ENCODE data around the gene NF2. TPM values are rescaled to one million over a fixed set of nuclear protein-coding genes. Genes with fewer than 3 reads are reported as not detected.

Gene NF2
- total and polyA plus RNA-seq, 10 of the 15 experiments (the other 5 are each of a cell fraction or from before 2014, with no cell fraction given): 2.2 to 49.8 (median 22.5) TPM

DNA sequence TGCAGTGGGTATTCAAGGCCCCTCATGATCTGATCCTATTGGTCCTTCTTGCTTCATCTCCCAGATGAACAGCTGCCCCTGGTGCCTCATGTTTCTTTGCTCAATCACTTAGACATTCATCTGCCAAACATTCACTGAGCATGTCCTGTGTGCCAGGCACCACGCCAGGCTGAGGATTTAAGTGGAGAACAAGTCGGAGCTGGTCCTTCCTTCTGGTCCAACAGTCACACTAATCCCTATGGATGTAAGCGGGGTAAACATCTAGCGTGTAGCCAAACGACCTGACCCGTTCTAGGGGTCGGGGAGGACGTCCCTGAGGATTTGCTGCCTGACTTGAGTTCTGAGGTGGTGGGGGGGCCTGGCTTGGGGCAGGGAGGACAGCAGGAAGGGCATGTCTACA, 141.5 kb downstream of the NF2 start:
- no peaks in the 10 kb centered on the region; a peak in 2 of 4 replicates for H3K36me3 ChIP-seq (ENCODE audit: control insufficient read depth in 2 of 2, insufficient read depth in 2 of 2, low read length in 1 of 2)
- H3K27me3 ChIP-seq (replicated peaks in 1 of 2; ENCODE audit: control insufficient read depth in 2 of 2, insufficient read depth in 2 of 2, low read length in 1 of 2): no peaks in the 10 kb centered on the region
- H3K9me3 ChIP-seq (replicated peaks; ENCODE audit: control insufficient read depth, insufficient read depth, low read length): no peaks in the 10 kb centered on the region; the same call in 2 of the 3 replicates
- POLR2A ChIA-PET: no interaction called here
- DNase-seq (ENCODE audit: low read depth, low spot score): no peak
- H3K4me1 ChIP-seq (ENCODE audit: control insufficient read depth, insufficient read depth, low read length): no peaks in the 10 kb centered on the region
- no peak for TF ChIP-seq CBX3 (IDR thresholded peaks at IDR 0.05; ENCODE audit: borderline replicate concordance, low read depth)
- no peak for TF ChIP-seq SMAD5 (IDR thresholded peaks at IDR 0.05; ENCODE audit: low read depth)
- TF ChIP-seq ESRRA (IDR thresholded peaks at IDR 0.05; ENCODE audit: low read length): no peak
- TF ChIP-seq ZNF274 (IDR thresholded peaks at IDR 0.05; ENCODE audit: insufficient read depth, insufficient read length): no peak
- no peak for TF ChIP-seq SIX5 (IDR thresholded peaks at IDR 0.05; ENCODE audit: low read depth, low read length, severe bottlenecking)
- TF ChIP-seq RFX5 (IDR thresholded peaks at IDR 0.05; ENCODE audit: low read depth, low read length): no peak
- no peak for TF ChIP-seq EGR1 (IDR thresholded peaks at IDR 0.05; ENCODE audit: borderline replicate concordance in 1 of 2, low read depth in 2 of 2, low read length in 2 of 2)
- TF ChIP-seq, protein P1, sequence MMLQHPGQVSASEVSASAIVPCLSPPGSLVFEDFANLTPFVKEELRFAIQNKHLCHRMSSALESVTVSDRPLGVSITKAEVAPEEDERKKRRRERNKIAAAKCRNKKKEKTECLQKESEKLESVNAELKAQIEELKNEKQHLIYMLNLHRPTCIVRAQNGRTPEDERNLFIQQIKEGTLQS (IDR thresholded peaks at IDR 0.05; ENCODE audit: borderline replicate concordance, extremely low read depth, low read depth, low read length): no peak
- TF ChIP-seq STAT3 (IDR thresholded peaks at IDR 0.05; ENCODE audit: low read depth, low read length): no peak
- no peak for TF ChIP-seq JUNB (IDR thresholded peaks at IDR 0.05)
- TF ChIP-seq TARDBP (IDR thresholded peaks at IDR 0.05; ENCODE audit: borderline replicate concordance): no peak
- TF ChIP-seq SUPT20H (IDR thresholded peaks at IDR 0.05; ENCODE audit: borderline replicate concordance, control insufficient read depth, low read depth, low read length): no peak
- no peak for TF ChIP-seq TCF7 (IDR thresholded peaks at IDR 0.05; ENCODE audit: borderline replicate concordance)
- TF ChIP-seq SREBF1 (IDR thresholded peaks at IDR 0.05; ENCODE audit: low read length): no peak
- TF ChIP-seq ASH2L (IDR thresholded peaks at IDR 0.05; ENCODE audit: borderline replicate concordance, low read depth): no peak
- RAD21 ChIA-PET (ENCODE audit: unreplicated experiment): interaction anchor here (1.2 kb wide), 1 partner anchor 258 kb away, joined by 3 read pairs; no protein-coding TSS in a partner anchor
- intact Hi-C loops (cut with micrococcal nuclease; ENCODE audit: unreplicated experiment) (no loop called here), in situ Hi-C loops (cut with MboI) (no loop called here)
- H3K79me2 ChIP-seq (ENCODE audit: control insufficient read depth, insufficient read depth, low read length): no peaks in the 10 kb centered on the region
- H3K27ac ChIP-seq (ENCODE audit: control insufficient read depth, insufficient read depth): no peak overlapping the region
- no TSS peak for BruUV-seq (replicated peaks)
- WGBS (ENCODE audit: insufficient coverage, insufficient replicate concordance, low lambda C conversion rate, missing lambda C conversion rate): 78% methylated on average over 8 of the region's 8 CpGs
- no peak overlapping the region for H3K4me3 ChIP-seq
- no peaks in the 10 kb centered on the region for H4K20me1 ChIP-seq (ENCODE audit: control insufficient read depth, insufficient read depth)
- FAIRE-seq: no peak
- CTCF ChIA-PET: no interaction called here
- SMC1A ChIA-PET (ENCODE audit: uncharacterized antibody, unreplicated experiment): no interaction called here
- no peak for ATAC-seq
- no peak overlapping the region for H2AFZ ChIP-seq (ENCODE audit: control insufficient read depth, low read depth, low read length)
- no peak overlapping the region for H3K9ac ChIP-seq (ENCODE audit: control insufficient read depth, insufficient read depth, low read length)
- no peak overlapping the region for H3K4me2 ChIP-seq (ENCODE audit: control insufficient read depth, insufficient read depth)

All from GM12878 (cell line).